Lung (tissue), 12 donors: Measurements from ENCODE around the gene LZIC. TPM values are rescaled to one million over a fixed set of nuclear protein-coding genes. Genes with fewer than 3 reads are reported as not detected.

Experiments
- ATAC-seq: fragments of 200-7000 bp; cut with Tn5 transposase; one replicate; pipeline ENCODE4 v1.9.1; 2020; ENCODE audit warnings: moderate number of reproducible peaks; ENCODE audit not compliant: insufficient read depth, low FRiP score
- DNase-seq, 3 donors: peaks; one replicate each; pipeline ENCODE4 v3.0.0-alpha.2; 2013 to 2017
- H3K27ac ChIP-seq, 2 donors: one replicate each; pipeline ENCODE4 v1.5.1; 2013; ENCODE audit warnings: mild to moderate bottlenecking in 2 of 2, moderate library complexity in 2 of 2, control low read depth in 1 of 2, inconsistent platforms in 1 of 2, low read depth in 1 of 2, low read length in 1 of 2
- H3K27me3 ChIP-seq, 3 donors: one replicate each; pipeline ENCODE4 v1.5.1; 2013; ENCODE audit warnings: low read length in 2 of 3; ENCODE audit not compliant: control insufficient read depth in 3 of 3, insufficient read depth in 3 of 3
- H3K36me3 ChIP-seq, 4 donors: one replicate each; pipeline ENCODE4 v1.5.1; 2013; ENCODE audit warnings: low read length in 4 of 4, mild to moderate bottlenecking in 1 of 4, moderate library complexity in 1 of 4; ENCODE audit not compliant: control insufficient read depth in 4 of 4, insufficient read depth in 4 of 4
- H3K4me1 ChIP-seq, 5 donors: one replicate each; pipeline ENCODE4 v1.5.1; 2013; ENCODE audit warnings: low read length in 5 of 5, mild to moderate bottlenecking in 2 of 5, moderate library complexity in 1 of 5; ENCODE audit not compliant: control insufficient read depth in 5 of 5, insufficient read depth in 5 of 5
- H3K4me3 ChIP-seq: one replicate; pipeline ENCODE4 v1.5.1; 2013; ENCODE audit warnings: mild to moderate bottlenecking, control low read depth, moderate library complexity
- H3K9ac ChIP-seq, 2 donors: one replicate each; pipeline ENCODE4 v1.5.1; 2013; ENCODE audit warnings: low read length in 2 of 2, control low read depth in 1 of 2; ENCODE audit not compliant: insufficient read depth in 1 of 2
- H3K9me3 ChIP-seq, 4 donors: one replicate each; pipeline ENCODE4 v1.5.1; 2013; ENCODE audit warnings: low read length in 3 of 4, mild to moderate bottlenecking in 1 of 4, moderate library complexity in 1 of 4; ENCODE audit not compliant: control insufficient read depth in 4 of 4, insufficient read depth in 3 of 4
- WGBS, 2 donors: extraction: QIAGEN DNeasy Blood & Tissue Kit; methylation state at CpG; one replicate each; pipeline ENCODE4 v1.1.7; 2013; 5-methylcytosine and 5-hydroxymethylcytosine counted together
- polyA plus RNA-seq, 2 donors: library from polyadenylated mRNA; stranded (reverse); fragments of 200-250 nt; gene quantifications; one replicate each; pipeline ENCODE4 v1.2.1, GENCODE V29; 2013
- total RNA-seq, 2 donors: library from RNA; depleted of rRNA in 1 of 2; stranded (reverse); fragments of >200 nt in 1 of 2; gene quantifications; one replicate each; pipeline ENCODE4 v1.2.1, GENCODE V29; 2014 to 2021
- TF ChIP-seq, protein P1 (sequence below): IDR thresholded peaks from 2 replicates; pipeline ENCODE4 v1.5.1; 2012; ENCODE audit warnings: mild to moderate bottlenecking; ENCODE audit errors: control extremely low read depth, extremely low read depth
- donor health status: control.
- donor health status: control.
- donor health status: Bipolar disorder and iron deficiency.
- donor health status: healthy.
- donor health status: DM: yes; HTN: yes; CAD: no.

Gene LZIC
- total and polyA plus RNA-seq, 4 donors: 10.8 to 54.6 (median 20.2) TPM

- WGBS, 2 donors: 77 to 100% methylated on average over 2 of the region's 2 CpGs
- no peak for ATAC-seq
Observed at GRCh38 chr1:9946315-9946714, 3.1 kb upstream of the LZIC start.

GRCh38 chr1:9942399-9942938, 722 bp downstream of the LZIC start:
- Histone ChIP-seq H3K36me3 (peaks cover 2 to 10% (median 7%) of the 10 kb centered on the region in 4 donors), H3K27me3 (no peaks in the 10 kb centered on the region), H3K9ac (peak overlapping the region; percentile 80 to 88), H3K4me3 (peak overlapping the region; percentile 57), H3K4me1 (peaks cover 0 to 13% (median 4%) of the 10 kb centered on the region in 5 donors), H3K27ac (peak overlapping the region; percentile 88 to 95), H3K9me3 (no peaks in the 10 kb centered on the region)
- peak; percentile 23 to 69 (median 55) for DNase-seq
- ATAC-seq: peak; percentile 38
- WGBS, 2 donors: 0 to 1% methylated on average over 14 of the region's 14 CpGs
- TF ChIP-seq, protein P1, sequence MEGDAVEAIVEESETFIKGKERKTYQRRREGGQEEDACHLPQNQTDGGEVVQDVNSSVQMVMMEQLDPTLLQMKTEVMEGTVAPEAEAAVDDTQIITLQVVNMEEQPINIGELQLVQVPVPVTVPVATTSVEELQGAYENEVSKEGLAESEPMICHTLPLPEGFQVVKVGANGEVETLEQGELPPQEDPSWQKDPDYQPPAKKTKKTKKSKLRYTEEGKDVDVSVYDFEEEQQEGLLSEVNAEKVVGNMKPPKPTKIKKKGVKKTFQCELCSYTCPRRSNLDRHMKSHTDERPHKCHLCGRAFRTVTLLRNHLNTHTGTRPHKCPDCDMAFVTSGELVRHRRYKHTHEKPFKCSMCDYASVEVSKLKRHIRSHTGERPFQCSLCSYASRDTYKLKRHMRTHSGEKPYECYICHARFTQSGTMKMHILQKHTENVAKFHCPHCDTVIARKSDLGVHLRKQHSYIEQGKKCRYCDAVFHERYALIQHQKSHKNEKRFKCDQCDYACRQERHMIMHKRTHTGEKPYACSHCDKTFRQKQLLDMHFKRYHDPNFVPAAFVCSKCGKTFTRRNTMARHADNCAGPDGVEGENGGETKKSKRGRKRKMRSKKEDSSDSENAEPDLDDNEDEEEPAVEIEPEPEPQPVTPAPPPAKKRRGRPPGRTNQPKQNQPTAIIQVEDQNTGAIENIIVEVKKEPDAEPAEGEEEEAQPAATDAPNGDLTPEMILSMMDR: peak; percentile 17

More at GRCh38 chr1:9946315-9946714, 3.1 kb upstream of the LZIC start:
- peaks cover 0 to 8% (median 4%) of the 10 kb centered on the region in 4 donors for H3K36me3 ChIP-seq
- H3K27me3 ChIP-seq: no peaks in the 10 kb centered on the region
- H3K27ac ChIP-seq: no peak overlapping the region
- DNase-seq: no peak
- TF ChIP-seq, protein P1: no peak
- no peak overlapping the region for H3K4me3 ChIP-seq
- peaks cover 0 to 16% (median 4%) of the 10 kb centered on the region in 5 donors for H3K4me1 ChIP-seq
- H3K9me3 ChIP-seq: no peaks in the 10 kb centered on the region
- no peak overlapping the region for H3K9ac ChIP-seq

DNA sequence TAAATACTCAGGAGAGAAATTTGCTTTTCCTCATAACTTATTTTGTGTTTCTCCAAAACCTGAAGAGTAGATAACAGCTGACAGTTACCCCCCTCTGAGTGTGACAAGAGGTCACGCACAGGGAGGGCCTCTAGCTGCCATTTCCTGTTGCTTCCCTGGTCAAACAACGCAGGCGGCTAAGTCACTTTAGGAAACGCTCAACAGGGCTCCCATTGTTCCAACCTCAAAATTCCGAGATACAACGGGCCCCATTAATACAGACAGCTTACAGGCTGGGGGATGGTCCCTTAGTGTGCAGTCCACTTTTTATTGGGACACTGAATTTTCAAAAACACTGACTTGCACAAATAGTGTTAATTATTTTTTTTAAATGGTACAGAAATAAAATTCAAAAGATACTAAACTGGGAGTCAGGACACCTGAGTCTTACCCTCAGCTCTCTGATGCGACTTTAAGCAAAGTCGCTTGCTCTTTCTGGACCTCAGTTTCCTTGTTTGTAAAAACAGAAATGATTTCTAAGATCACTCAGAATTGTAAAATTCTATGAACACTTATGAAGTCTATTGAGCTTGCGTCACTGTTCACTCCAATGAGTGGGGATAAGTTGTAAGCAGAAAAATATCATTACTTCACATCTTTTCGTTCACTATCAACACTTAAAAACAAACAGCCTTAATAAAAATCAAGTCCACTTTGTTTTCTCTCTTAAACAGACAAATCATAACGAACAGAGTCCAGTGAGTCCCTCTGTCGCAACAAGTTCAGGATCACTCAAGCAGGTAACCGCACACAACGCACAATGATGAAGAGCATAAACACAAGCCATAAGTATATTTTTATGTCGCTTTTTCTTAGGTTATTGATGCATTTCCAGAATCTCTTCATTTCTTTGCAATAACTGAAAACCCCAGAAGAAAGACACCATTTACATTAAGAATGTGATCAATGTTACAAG, 13.5 kb downstream of the LZIC start:
- 77 to 87% methylated on average over 15 of the region's 15 CpGs for WGBS, 2 donors
- peaks cover 9 to 32% (median 23%) of the 10 kb centered on the region in 4 donors for H3K36me3 ChIP-seq
- H3K4me1 ChIP-seq: no peaks in the 10 kb centered on the region
- H3K4me3 ChIP-seq: no peak overlapping the region
- H3K9me3 ChIP-seq: no peaks in the 10 kb centered on the region
- H3K27me3 ChIP-seq: no peaks in the 10 kb centered on the region
- H3K27ac ChIP-seq: no peak overlapping the region
- no peak for ATAC-seq
- no peak overlapping the region for H3K9ac ChIP-seq
- peak in 2 of 3 donors; percentile 14 to 17 for DNase-seq
- TF ChIP-seq, protein P1: no peak
